Calu3 (cell line): ENCODE measurements around the gene GPATCH11. TPM values are rescaled to one million over a fixed set of nuclear protein-coding genes. Genes with fewer than 3 reads are reported as not detected.

Experiments
- BruUV-seq: library from RNA; stranded (reverse); fragments of 400-500 nt; replicated peaks from 2 replicates; lab custom pipeline; 2021; lab: Mats Ljungman, UMichigan
- CTCF ChIA-PET: fragments of 300-600 bp; sonication (Branson Sonifier 250); formaldehyde crosslinking; loops from one replicate; lab custom pipeline; 2022; ENCODE audit warnings: antibody characterized with exemption; lab: Charles Lee
- DNase-seq: peaks from one replicate; pipeline ENCODE4 v3.0.0; 2022
- H3K27ac Mint-ChIP-seq: one replicate; pipeline ENCODE4 v1.8.0; 2022; ENCODE audit warnings: mixed read lengths; ENCODE audit not compliant: unreplicated experiment
- H3K27me3 Mint-ChIP-seq: one replicate; pipeline ENCODE4 v1.8.0; 2022; ENCODE audit warnings: mixed read lengths; ENCODE audit not compliant: unreplicated experiment
- H3K36me3 Mint-ChIP-seq: one replicate; pipeline ENCODE4 v1.8.0; 2022; ENCODE audit warnings: mild to moderate bottlenecking, moderate library complexity, mixed read lengths; ENCODE audit not compliant: insufficient read depth, unreplicated experiment
- H3K4me1 Mint-ChIP-seq: one replicate; pipeline ENCODE4 v1.8.0; 2022; ENCODE audit warnings: mild to moderate bottlenecking, low read depth, mixed read lengths; ENCODE audit not compliant: unreplicated experiment
- H3K4me3 Mint-ChIP-seq: one replicate; pipeline ENCODE4 v1.8.0; 2022; ENCODE audit warnings: mild to moderate bottlenecking, low read depth, moderate library complexity, mixed read lengths; ENCODE audit not compliant: unreplicated experiment
- H3K9me3 Mint-ChIP-seq: one replicate; pipeline ENCODE4 v1.8.0; 2022; ENCODE audit warnings: low read depth, mixed read lengths; ENCODE audit not compliant: unreplicated experiment
- intact Hi-C: fragments of 100-400 bp; cut with micrococcal nuclease; formaldehyde crosslinking; loops from one replicate; pipeline ENCODE4 v1.10.0; 2022; ENCODE audit not compliant: unreplicated experiment
- total RNA-seq: library from RNA; stranded (reverse); gene quantifications from 2 replicates; pipeline ENCODE4 v1.2.3, GENCODE V29; 2022
- TF ChIP-seq, protein P1 (sequence below): fragments of 200-600 bp; IDR thresholded peaks from one replicate; pipeline ENCODE4 v1.8.0; 2022; ENCODE audit warnings: antibody characterized with exemption; ENCODE audit not compliant: unreplicated experiment

The GPATCH11 gene
- total RNA-seq, 1 experiment from 2014 or later, result 5.4 TPM

GRCh38 chr2:37059841-37060240 is 24.5 kb upstream of the GPATCH11 start:
- TF ChIP-seq, protein P1, sequence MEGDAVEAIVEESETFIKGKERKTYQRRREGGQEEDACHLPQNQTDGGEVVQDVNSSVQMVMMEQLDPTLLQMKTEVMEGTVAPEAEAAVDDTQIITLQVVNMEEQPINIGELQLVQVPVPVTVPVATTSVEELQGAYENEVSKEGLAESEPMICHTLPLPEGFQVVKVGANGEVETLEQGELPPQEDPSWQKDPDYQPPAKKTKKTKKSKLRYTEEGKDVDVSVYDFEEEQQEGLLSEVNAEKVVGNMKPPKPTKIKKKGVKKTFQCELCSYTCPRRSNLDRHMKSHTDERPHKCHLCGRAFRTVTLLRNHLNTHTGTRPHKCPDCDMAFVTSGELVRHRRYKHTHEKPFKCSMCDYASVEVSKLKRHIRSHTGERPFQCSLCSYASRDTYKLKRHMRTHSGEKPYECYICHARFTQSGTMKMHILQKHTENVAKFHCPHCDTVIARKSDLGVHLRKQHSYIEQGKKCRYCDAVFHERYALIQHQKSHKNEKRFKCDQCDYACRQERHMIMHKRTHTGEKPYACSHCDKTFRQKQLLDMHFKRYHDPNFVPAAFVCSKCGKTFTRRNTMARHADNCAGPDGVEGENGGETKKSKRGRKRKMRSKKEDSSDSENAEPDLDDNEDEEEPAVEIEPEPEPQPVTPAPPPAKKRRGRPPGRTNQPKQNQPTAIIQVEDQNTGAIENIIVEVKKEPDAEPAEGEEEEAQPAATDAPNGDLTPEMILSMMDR, result no peak
- no peaks in the 10 kb centered on the region for H3K27me3 Mint-ChIP-seq
- H3K4me1 Mint-ChIP-seq, result no peaks in the 10 kb centered on the region
- BruUV-seq, result no TSS peak
- no peaks in the 10 kb centered on the region for H3K9me3 Mint-ChIP-seq
- H3K36me3 Mint-ChIP-seq, result peaks cover 17% of the 10 kb centered on the region
- CTCF ChIA-PET, result interaction anchor here (0.6 kb wide), 1 partner anchor 17 kb away, joined by 5 read pairs; no protein-coding TSS in a partner anchor
- no peak overlapping the region for H3K4me3 Mint-ChIP-seq
- H3K27ac Mint-ChIP-seq, result no peak overlapping the region
- intact Hi-C loops, result no loop called here
- no peak for DNase-seq

- Mint-ChIP-seq H3K27ac (no peak overlapping the region), H3K4me1 (no peaks in the 10 kb centered on the region), H3K4me3 (no peak overlapping the region), H3K9me3 (no peaks in the 10 kb centered on the region), H3K36me3 (peaks cover 18% of the 10 kb centered on the region), H3K27me3 (no peaks in the 10 kb centered on the region)
- intact Hi-C loops, result no loop called here
- BruUV-seq, result no TSS peak
- TF ChIP-seq, protein P1, result no peak
- CTCF ChIA-PET, result no interaction called here
- DNase-seq, result no peak
Measured at GRCh38 chr2:37060446-37060845, 23.9 kb upstream of the GPATCH11 start.

- H3K27me3 Mint-ChIP-seq, result no peaks in the 10 kb centered on the region
- CTCF ChIA-PET, result no interaction called here
- no peak overlapping the region for H3K4me3 Mint-ChIP-seq
- H3K9me3 Mint-ChIP-seq, result no peaks in the 10 kb centered on the region
- TF ChIP-seq, protein P1, result no peak
- no peaks in the 10 kb centered on the region for H3K4me1 Mint-ChIP-seq
- no peak overlapping the region for H3K27ac Mint-ChIP-seq
- no peak for DNase-seq
- intact Hi-C loops, result no loop called here
- peaks cover 18% of the 10 kb centered on the region for H3K36me3 Mint-ChIP-seq
- no TSS peak for BruUV-seq
Measured at GRCh38 chr2:37061013-37061711, 23.2 kb upstream of the GPATCH11 start.

DNA sequence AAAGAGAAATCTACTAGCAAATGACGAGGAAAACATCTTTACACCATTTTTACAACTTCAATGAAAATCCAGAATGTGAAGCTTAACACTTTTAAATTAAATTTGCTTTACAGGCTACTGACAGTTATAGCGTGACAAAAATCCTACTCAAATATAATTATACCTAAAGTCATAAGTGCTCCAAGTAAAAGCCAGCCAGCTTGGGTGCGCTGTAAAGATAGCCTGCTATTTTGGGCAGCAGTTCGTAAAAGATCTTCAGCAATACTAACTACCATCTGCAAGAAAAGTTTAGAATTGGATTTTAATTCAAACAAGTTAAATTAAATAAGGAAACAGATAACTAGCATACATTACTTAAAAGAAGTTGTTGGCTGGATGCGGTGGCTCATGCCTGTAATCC is 22.5 kb upstream of the GPATCH11 start:
- CTCF ChIA-PET, result no interaction called here
- H3K4me3 Mint-ChIP-seq, result no peak overlapping the region
- peaks cover 14% of the 10 kb centered on the region for H3K36me3 Mint-ChIP-seq
- no peaks in the 10 kb centered on the region for H3K9me3 Mint-ChIP-seq
- DNase-seq, result no peak
- BruUV-seq, result no TSS peak
- H3K27ac Mint-ChIP-seq, result no peak overlapping the region
- intact Hi-C loops, result no loop called here
- no peaks in the 10 kb centered on the region for H3K27me3 Mint-ChIP-seq
- H3K4me1 Mint-ChIP-seq, result no peaks in the 10 kb centered on the region
- TF ChIP-seq, protein P1, result no peak
